SU-DHL-6 (cell line): ENCODE results near the gene EXOC4.

Experiments
- H2AFZ ChIP-seq: fragments of 200-600 bp; sonication (generic); 2 replicates; pipeline ENCODE4 v1.6.1; 2014; ENCODE audit warnings: low read depth, mild to moderate bottlenecking, moderate library complexity, mixed read lengths, antibody characterized with exemption, low read length; ENCODE audit not compliant: severe bottlenecking
- H3F3A ChIP-seq: fragments of 200-600 bp; shearing (Covaris generic); 2 replicates; pipeline ENCODE4 v1.6.0; 2016; ENCODE audit warnings: antibody characterized with exemption, mild to moderate bottlenecking; ENCODE audit not compliant: insufficient read depth
- H3K27ac ChIP-seq: fragments of 200-600 bp; sonication (generic); 2 replicates; pipeline ENCODE4 v1.5.1; 2016; ENCODE audit warnings: low read depth, mild to moderate bottlenecking, low read length, moderate library complexity, mixed read lengths
- H3K27me3 ChIP-seq: fragments of 200-600 bp; sonication (generic), shearing (Covaris generic); 2 replicates; pipeline ENCODE4 v1.6.0; 2014; ENCODE audit warnings: mild to moderate bottlenecking, low read length
- H3K36me3 ChIP-seq: fragments of 200-600 bp; sonication (generic); 2 replicates; pipeline ENCODE4 v1.6.1; 2014; ENCODE audit warnings: mild to moderate bottlenecking, low read length, mixed read lengths
- H3K4me2 ChIP-seq: fragments of 300-600, 200-600 bp; shearing (Covaris generic), sonication (generic); 2 replicates; pipeline ENCODE4 v1.6.0; 2014; ENCODE audit warnings: low read length, low read depth, mild to moderate bottlenecking; ENCODE audit not compliant: poor library complexity, severe bottlenecking
- H3K4me3 ChIP-seq: fragments of 200-600 bp; sonication (generic); 2 replicates; pipeline ENCODE4 v1.5.1; 2014; ENCODE audit warnings: antibody characterized with exemption, low read length, mild to moderate bottlenecking, mixed read lengths; ENCODE audit not compliant: insufficient read depth, poor library complexity, severe bottlenecking
- H3K79me2 ChIP-seq: fragments of 200-600 bp; sonication (generic); 2 replicates; pipeline ENCODE4 v1.6.1; 2014; ENCODE audit warnings: mild to moderate bottlenecking, low read length, moderate library complexity; ENCODE audit not compliant: insufficient read depth
- H3K9ac ChIP-seq: fragments of 200-600 bp; sonication (generic); 2 replicates; pipeline ENCODE4 v1.7.0; 2014; ENCODE audit warnings: mild to moderate bottlenecking, low read length
- H3K9me2 ChIP-seq: fragments of 200-600 bp; sonication (generic); replicated peaks from 2 replicates; pipeline ENCODE4 v1.6.1; 2014; ENCODE audit warnings: low read length; ENCODE audit not compliant: insufficient read depth
- H3K9me3 ChIP-seq: fragments of 200-600 bp; sonication (generic); 2 replicates; pipeline ENCODE4 v1.6.1; 2014; ENCODE audit warnings: low read length, mixed read lengths; ENCODE audit not compliant: insufficient read depth
- H4K20me1 ChIP-seq: fragments of 200-600 bp; sonication (generic); 2 replicates; pipeline ENCODE4 v1.6.1; 2014; ENCODE audit warnings: low read depth, mild to moderate bottlenecking, antibody characterized with exemption, low read length, moderate library complexity, mixed read lengths
- EZH2phosphoT487 ChIP-seq: fragments of 200-600 bp; sonication (generic), shearing (Covaris generic); conservative IDR thresholded peaks from 2 replicates; pipeline ENCODE4 v1.6.1; 2018; ENCODE audit warnings: mild to moderate bottlenecking, antibody characterized with exemption, low read length, moderate library complexity, mixed read lengths
- TF ChIP-seq, protein P1 (sequence below): fragments of 200-600 bp; sonication (generic); IDR thresholded peaks from one replicate; pipeline ENCODE4 v1.5.1; 2017; ENCODE audit warnings: antibody characterized with exemption, mild to moderate bottlenecking, low read length, moderate library complexity; ENCODE audit not compliant: insufficient read depth, poor library complexity, severe bottlenecking

Gene EXOC4

GRCh38 chr7:133265821-133266220, 12.9 kb downstream of the EXOC4 start:
- Histone ChIP-seq H3K27ac (no peak overlapping the region), H3K9me2 (no peaks in the 10 kb centered on the region), H4K20me1 (no peaks in the 10 kb centered on the region), H3K4me2 (no peak overlapping the region), H3K9ac (no peak overlapping the region), H3K36me3 (no peaks in the 10 kb centered on the region), H3K79me2 (peaks cover 20% of the 10 kb centered on the region), H3K27me3 (no peaks in the 10 kb centered on the region), H3K9me3 (no peaks in the 10 kb centered on the region), H2AFZ (no peak overlapping the region), H3K4me3 (no peak overlapping the region), H3F3A (no peaks in the 10 kb centered on the region)
- TF ChIP-seq EZH2phosphoT487, result no peak
- TF ChIP-seq, protein P1, sequence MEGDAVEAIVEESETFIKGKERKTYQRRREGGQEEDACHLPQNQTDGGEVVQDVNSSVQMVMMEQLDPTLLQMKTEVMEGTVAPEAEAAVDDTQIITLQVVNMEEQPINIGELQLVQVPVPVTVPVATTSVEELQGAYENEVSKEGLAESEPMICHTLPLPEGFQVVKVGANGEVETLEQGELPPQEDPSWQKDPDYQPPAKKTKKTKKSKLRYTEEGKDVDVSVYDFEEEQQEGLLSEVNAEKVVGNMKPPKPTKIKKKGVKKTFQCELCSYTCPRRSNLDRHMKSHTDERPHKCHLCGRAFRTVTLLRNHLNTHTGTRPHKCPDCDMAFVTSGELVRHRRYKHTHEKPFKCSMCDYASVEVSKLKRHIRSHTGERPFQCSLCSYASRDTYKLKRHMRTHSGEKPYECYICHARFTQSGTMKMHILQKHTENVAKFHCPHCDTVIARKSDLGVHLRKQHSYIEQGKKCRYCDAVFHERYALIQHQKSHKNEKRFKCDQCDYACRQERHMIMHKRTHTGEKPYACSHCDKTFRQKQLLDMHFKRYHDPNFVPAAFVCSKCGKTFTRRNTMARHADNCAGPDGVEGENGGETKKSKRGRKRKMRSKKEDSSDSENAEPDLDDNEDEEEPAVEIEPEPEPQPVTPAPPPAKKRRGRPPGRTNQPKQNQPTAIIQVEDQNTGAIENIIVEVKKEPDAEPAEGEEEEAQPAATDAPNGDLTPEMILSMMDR, result no peak

- Histone ChIP-seq H3K36me3 (no peaks in the 10 kb centered on the region), H3K27me3 (no peaks in the 10 kb centered on the region), H3K79me2 (peaks cover 7% of the 10 kb centered on the region; the same call in 1 of the 2 replicates), H3F3A (no peaks in the 10 kb centered on the region), H2AFZ (no peak overlapping the region), H3K9me2 (no peaks in the 10 kb centered on the region), H4K20me1 (no peaks in the 10 kb centered on the region), H3K4me2 (no peak overlapping the region), H3K27ac (no peak overlapping the region), H3K9me3 (no peaks in the 10 kb centered on the region), H3K9ac (no peak overlapping the region), H3K4me3 (no peak overlapping the region)
- TF ChIP-seq EZH2phosphoT487, result no peak
- TF ChIP-seq, protein P1, result no peak
These were observed 15.5 kb downstream of the EXOC4 start for GRCh38 chr7:133268355-133268754.

GRCh38 chr7:133272336-133272735, 19.5 kb downstream of the EXOC4 start:
- H2AFZ ChIP-seq, result no peak overlapping the region
- no peak overlapping the region for H3K9ac ChIP-seq
- H3K4me2 ChIP-seq, result no peak overlapping the region
- H3K27me3 ChIP-seq, result no peaks in the 10 kb centered on the region
- H3K27ac ChIP-seq, result no peak overlapping the region
- no peaks in the 10 kb centered on the region for H3K9me3 ChIP-seq
- TF ChIP-seq EZH2phosphoT487, result no peak
- TF ChIP-seq, protein P1, result no peak
- no peaks in the 10 kb centered on the region; the same call in 1 of the 2 replicates for H3K79me2 ChIP-seq
- H3K36me3 ChIP-seq, result no peaks in the 10 kb centered on the region
- no peaks in the 10 kb centered on the region for H3K9me2 ChIP-seq
- H3F3A ChIP-seq, result no peaks in the 10 kb centered on the region
- no peaks in the 10 kb centered on the region for H4K20me1 ChIP-seq
- H3K4me3 ChIP-seq, result no peak overlapping the region
